GM19351 (cell line): ENCODE data around the gene ACTR8.
"Not testable (repeated sequence)": the region's sequence is repeated elsewhere in the genome, so short reads cannot be mapped to it uniquely, and the experiment has no call there.

ENCODE experiments used
- ATAC-seq: cut with Tn5 transposase; IDR thresholded peaks from one replicate; pipeline ENCODE4 v1.9.1; 2021; ENCODE audit warnings: mild to moderate bottlenecking, moderate library complexity; ENCODE audit not compliant: unreplicated experiment

Gene ACTR8, protein sequence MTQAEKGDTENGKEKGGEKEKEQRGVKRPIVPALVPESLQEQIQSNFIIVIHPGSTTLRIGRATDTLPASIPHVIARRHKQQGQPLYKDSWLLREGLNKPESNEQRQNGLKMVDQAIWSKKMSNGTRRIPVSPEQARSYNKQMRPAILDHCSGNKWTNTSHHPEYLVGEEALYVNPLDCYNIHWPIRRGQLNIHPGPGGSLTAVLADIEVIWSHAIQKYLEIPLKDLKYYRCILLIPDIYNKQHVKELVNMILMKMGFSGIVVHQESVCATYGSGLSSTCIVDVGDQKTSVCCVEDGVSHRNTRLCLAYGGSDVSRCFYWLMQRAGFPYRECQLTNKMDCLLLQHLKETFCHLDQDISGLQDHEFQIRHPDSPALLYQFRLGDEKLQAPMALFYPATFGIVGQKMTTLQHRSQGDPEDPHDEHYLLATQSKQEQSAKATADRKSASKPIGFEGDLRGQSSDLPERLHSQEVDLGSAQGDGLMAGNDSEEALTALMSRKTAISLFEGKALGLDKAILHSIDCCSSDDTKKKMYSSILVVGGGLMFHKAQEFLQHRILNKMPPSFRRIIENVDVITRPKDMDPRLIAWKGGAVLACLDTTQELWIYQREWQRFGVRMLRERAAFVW

DNA sequence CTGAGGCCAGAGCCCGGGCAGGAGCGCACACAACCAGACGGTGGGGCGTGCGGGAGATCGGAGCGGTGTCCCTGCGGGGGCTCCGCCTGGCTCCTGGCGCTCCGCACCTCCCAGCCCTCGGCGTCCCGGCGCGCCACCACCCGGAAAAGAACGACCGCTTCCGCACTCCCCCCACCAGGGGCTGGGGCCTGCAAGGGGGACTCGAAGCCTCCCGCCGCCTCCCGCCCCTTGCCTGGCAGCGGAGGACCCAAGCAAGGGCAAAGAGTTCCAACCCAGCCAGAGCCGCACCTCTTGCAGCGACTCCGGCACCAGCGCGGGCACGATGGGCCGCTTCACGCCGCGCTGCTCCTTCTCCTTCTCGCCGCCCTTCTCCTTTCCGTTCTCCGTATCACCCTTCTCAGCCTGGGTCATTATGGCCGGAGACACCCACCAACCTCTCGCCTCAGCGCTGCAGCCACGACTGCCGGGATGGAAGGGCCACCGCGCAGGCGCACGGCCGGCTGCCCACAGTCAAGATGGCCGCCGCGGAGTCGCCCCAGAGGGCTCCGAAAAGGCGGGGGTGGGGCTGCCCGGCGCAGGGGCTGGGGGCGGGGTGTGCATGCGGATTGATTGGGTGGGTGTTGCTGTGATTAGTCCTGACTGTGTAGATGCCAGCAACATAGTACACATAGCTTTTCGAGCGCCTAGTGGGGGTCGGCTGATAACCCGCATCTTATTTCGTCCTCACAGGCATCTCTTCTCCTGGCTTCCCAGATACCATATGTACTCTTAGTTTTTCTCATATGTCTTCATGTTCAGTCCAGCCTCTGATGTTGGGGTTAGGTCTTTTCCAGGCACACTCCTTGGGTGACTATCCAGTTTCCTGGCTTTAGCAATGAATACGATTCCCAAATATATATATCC lies at the start of gene ACTR8:
Gene ACTR8, minus strand, starts transcription at position 462 of the 903 bp plus-strand sequence. Its CDS starts 51 bp downstream, at position 411.
- peak; percentile 84 for ATAC-seq

DNA sequence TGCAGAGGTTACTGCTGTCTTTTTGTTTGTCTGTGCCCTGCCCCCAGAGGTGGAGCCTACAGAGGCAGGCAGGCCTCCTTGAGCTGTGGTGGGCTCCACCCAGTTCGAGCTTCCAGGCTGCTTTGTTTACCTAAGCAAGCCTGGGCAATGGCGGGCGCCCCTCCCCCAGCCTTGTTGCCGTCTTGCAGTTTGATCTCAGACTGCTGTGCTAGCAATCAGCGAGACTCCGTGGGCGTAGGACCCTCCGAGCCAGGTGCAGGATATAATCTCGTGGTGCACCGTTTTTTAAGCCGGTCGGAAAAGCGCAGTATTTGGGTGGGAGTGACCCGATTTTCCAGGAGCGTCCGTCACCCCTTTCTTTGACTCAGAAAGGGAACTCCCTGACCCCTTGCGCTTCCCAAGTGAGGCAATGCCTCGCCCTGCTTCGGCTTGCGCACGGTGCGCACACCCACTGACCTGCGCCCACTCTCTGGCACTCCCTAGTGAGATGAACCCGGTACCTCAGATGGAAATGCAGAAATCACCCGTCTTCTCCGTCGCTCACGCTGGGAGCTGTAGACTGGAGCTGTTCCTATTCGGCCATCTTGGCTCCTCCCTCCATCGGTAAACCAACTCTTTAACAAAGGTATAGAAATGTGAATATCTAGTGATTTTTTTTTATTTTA lies 45.4 kb upstream of the ACTR8 start:
- ATAC-seq = not testable (repeated sequence)

GRCh38 chr3:53921296-53921695 lies 39.3 kb upstream of the ACTR8 start:
- ATAC-seq = no peak

DNA sequence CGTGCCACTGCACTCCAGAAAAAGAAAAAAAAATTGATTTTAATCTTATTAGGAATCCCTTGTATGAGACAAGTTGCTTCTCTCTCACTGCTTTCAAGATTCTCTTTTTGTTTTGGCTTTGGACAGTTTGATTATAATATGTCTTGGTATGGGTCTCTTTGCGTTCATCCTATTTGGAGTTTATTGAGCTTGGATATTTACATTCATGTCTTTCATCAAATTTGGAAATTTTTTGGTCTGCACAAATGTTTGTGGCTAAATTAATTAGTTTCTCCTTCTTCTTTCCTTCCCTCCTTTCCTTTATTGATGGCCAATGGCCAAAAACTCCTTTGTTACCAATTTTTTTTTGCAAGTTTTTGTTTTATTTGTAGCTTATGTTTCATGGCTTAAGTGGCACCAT lies 37.8 kb upstream of the ACTR8 start:
- ATAC-seq = no peak

DNA sequence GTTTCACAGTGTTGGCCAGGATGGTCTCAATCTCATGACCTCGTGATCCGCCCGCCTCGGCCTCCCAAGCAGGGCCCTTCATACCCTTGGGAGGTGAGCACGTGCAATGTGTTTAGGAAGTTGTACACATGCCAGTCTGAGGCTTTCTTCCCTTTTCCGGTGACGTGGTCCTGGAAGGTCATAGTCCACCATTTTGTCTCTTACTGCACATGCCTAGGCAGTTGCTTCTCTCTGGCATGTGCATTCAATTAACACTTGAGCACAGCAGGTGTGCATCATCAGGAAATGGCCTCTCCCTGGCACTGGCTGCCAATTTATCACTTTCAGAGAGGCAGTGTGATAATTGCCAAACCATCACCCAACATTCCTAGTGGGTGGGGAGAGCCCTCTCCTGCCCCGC lies 31.4 kb upstream of the ACTR8 start:
- ATAC-seq = no peak

DNA sequence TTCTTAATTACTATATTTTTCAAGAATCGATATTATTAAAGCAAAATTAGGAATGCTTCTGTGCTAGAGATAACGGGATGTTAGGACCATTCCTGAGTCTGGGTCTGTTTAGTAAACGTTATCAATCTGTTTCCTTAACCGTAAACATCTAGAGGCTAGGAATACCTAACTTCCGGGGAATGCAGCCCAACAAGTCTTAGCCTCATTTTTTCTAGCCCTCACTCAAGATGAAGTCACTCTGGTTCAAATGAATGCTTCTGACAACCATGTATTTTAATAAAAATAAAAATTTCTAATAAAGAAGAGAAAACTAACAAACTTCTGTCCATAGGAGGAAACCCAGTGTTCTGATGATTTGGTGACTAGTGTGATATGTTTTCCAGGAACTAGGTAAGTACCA lies 20.8 kb upstream of the ACTR8 start:
- ATAC-seq = no peak

DNA sequence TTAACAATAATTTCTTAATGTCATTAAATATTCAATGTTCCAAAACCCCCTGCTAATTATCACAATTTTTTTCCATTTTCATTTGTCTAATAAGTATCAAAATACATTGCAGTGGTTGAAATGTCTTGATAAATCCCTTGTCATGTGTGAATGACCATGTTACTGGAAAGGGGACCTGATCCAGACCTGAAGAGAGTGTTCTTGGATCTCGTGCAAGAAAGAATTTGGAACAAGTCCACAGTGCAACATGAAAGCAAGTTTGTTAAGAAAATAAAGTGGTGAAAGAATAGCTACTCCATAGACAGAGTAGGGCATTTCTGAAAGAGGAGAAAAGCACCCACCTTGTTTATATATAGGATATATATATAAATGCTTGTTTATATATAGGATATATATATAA lies 20.1 kb upstream of the ACTR8 start:
- no peak for ATAC-seq

DNA sequence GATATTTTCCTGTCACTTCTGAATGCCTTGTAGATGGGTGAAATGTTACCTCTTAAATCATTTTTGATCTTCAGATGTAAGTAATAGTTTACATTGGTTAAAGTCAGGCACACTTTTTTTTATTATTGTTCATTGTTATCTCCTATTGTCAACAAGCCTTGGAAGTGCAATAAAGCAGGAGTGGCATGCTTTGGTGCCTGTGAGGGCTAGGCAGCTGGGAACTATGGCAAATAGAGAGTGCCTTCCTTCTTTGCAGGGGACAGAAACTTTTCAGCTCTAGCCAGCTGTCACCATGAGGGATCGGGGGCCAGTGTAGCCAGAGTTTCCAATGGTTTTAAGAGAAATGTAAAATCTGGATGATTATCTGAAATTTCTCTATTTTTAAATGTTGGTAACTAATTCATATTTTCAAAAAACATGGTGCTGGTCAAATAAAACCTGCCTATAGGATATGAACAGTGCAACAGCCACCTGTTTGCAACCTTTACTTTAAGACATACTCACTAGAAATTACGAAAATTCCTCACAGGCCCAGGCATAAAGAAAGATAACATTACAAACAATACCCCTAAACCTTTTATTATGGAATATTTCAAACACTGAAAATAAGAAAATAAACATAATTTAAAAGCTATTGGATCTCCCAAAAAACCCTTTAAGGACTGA lies 18.8 kb upstream of the ACTR8 start:
- no peak for ATAC-seq

GRCh38 chr3:53899750-53900149 lies 17.8 kb upstream of the ACTR8 start:
- no peak for ATAC-seq

GRCh38 chr3:53892286-53892637 lies 10.3 kb upstream of the ACTR8 start:
- ATAC-seq = no peak

- ATAC-seq = peak; percentile 95
Observed at GRCh38 chr3:53891497-53892285, 9.7 kb upstream of the ACTR8 start, which contains the start of gene SELENOK. SELENOK (minus strand) TSS chr3:53891859.

- peak; percentile 15 for ATAC-seq
Observed at GRCh38 chr3:53890726-53891475, 8.9 kb upstream of the ACTR8 start.

DNA sequence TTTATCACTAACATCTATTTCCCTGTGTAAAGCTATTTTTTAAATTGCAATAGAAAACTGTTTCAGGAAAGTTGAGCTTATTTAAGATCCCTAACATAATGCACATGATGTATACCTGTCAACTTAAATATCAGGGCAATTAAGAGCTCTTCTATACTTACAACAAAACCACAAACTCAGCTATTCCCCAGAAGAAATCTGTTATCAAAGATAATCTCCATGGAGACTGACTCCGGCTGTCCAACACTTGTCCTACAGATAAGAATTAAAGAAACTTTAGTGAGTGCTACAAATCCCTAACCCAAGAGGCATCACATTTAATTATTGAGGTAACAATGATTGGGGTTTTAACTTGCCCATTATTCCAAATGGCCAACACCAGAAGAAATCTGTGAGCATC lies 6.3 kb upstream of the ACTR8 start:
- ATAC-seq = no peak

DNA sequence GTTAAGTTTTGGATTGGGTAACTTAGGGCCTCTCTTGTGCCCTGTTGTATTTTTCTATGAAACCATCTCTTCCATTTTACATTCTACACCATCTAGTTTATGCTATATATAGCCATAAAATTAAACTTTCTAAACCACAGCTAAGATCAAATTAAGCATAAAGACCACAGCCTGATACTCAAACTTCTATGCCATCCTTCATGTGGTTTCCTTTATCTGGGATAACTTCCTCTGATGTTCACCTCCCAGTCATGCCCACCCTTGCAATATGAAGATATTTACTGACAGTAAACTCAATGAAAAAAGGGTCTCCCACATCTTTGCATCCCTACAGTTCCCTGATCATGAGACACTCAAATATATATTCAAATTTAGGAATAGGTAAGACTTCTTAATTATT lies 5.5 kb upstream of the ACTR8 start:
- ATAC-seq = no peak

- no peak for ATAC-seq
Observed at GRCh38 chr3:53885239-53885638, 3.3 kb upstream of the ACTR8 start.

- ATAC-seq = no peak
Observed at GRCh38 chr3:53884623-53885022, 2.7 kb upstream of the ACTR8 start.

GRCh38 chr3:53883008-53883407 lies 1.1 kb upstream of the ACTR8 start:
- no peak for ATAC-seq

GRCh38 chr3:53880396-53881345 lies 1.3 kb downstream of the ACTR8 start:
- no peak for ATAC-seq
